Epidermal melanocyte (primary cell): ENCODE results near the gene TCERG1L.

ENCODE experiments used
- DNase-seq: peaks from one replicate; pipeline ENCODE4 v3.0.0; 2011; ENCODE audit warnings: low spot score; ENCODE audit not compliant: insufficient read length

TCERG1L gene

DNA sequence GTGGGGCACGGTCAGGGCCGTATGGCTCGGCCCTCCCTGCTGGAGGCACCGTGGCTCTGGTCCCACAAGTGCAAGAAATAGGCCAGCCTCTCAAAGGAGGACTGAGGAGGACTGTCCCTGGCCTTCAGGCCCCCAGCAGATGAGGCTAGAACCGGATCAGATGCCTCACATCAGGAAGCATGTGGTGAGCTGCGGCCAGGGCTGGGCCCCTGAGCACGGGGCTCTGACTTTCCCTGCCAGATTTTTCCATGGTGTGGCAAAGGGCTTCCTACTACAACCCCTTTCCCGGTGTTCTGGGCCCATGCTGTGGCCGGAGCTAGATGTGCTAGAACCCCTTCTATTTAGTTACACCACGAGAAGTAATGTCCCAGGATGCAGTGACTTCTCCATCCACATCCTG, 100.4 kb downstream of the TCERG1L start:
- no peak for DNase-seq

DNA sequence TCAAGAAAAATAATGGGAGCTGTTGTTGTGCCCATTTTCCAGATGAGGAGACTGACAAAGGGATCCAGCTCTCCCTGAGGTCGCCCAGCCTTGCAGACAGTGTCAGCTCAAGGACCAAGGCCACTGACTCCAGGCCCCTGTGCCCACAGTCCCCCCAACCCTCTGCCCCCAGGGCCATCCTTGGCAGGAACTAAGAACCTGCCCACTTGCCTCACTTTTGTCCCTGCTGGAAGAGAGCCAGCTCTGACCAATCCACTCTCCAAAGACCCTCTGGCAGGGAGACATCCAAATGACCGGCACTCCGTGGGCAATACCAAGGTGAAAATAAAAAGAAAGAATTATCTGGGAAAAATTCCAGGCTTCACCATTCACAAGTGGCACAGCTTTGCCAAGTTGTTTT, 101.3 kb downstream of the TCERG1L start:
- DNase-seq: no peak

DNA sequence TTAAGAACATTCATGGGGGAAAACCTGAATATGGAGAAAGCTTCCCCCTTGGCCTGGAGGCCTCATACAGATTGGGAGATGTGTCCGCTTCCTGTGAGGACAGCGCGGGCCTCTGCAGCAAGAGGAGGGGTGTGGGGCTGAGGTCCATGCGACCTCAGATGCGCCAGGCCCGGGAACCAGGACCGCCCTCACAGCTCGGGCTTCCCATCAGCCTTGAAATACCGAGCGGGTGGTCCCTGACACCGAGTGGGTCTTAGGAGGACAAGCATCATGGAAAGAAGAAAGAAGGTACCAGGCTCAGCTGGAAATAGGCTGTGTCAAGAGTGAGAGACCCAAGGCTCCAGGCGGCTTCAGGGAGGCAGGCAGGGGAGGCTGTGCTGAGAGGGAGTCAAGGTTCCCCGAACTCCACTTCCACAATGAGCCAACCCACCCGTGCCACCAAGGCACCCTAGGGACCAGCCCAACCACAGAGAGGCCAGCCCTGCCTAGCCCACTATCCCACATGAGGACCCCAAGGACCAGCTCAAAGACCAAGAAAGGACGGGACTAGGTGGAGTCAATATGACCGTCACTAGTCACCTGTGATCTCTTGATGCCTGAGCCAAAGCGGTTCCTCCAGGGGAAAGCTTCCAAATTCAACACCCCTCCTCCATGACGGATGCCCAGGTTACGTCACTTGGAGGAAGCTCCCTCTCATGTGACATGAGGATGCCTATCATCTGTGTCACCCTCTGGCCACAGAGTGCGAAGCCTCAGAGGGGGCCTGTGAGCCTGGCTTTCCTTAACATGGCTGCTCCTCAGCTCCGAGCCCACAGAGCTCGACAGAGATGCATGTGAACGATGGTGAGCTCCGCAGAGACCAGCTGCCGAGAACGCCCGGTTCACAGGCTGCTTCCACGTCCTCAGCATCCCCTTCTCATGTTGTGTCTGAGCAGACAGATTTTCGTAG, 103.7 kb downstream of the TCERG1L start:
- DNase-seq: no peak

DNA sequence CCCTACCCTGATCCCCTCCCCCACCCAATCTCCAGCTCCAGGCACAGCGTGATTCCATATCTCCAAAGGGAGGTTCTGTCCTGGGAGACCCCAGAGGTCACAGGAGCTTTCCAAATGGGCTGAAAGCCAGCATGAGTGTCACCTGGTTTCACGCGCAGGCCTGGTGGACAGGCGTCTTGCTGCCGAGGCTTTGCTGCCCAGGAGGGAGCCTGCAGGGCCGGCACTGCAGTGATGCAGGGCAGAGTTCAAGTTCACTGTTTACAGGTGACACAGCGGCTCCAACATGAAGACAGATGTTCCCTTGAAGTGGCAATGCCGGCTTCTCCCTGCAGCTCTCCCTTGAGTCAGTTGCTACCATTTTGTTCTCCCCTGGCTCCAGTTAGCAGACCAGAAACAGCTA, 104.3 kb downstream of the TCERG1L start:
- no peak for DNase-seq

DNA sequence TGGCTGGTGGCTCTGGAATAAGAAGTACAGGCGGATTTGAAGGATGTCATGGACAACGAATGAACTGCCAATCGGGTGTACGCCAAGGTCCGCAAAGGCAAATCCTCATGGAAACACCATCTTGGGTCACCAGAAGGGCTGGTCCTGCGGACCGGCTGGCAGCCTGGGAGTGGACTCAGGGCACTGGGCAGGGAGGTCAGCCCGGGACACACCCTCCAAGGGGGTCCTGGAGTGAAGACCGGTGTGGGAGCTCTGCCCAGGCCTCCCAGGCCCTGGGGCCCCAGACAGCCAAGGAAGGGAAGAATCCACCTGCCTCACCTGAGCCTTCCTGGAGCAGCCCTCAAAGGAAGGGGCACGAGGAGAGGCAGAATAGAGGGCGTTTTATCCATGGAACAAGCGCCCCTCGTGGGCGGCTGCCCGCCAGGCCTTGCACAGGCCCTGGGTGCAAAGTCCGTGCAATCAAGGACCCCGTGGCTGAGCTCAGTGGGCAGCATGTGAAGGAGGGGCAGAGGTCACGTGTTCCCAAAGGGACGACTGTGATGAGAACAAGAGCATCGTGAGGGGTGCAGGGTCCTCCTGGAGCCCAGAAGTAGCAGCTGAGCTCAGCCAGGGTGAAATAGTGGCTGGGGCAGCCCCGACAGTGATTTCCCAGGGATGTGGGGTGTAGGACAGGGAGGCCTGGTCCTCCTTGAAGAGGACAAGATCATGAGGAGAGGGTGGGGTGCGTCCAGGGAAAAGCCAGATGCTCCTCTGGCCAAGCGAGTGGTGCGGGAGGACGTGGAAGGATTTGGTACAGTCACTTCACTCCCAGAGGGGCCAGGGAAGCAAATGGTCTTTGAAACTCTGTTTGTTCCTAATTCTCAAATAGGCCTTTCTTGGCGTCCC, 105.2 kb downstream of the TCERG1L start:
- DNase-seq: no peak

DNA sequence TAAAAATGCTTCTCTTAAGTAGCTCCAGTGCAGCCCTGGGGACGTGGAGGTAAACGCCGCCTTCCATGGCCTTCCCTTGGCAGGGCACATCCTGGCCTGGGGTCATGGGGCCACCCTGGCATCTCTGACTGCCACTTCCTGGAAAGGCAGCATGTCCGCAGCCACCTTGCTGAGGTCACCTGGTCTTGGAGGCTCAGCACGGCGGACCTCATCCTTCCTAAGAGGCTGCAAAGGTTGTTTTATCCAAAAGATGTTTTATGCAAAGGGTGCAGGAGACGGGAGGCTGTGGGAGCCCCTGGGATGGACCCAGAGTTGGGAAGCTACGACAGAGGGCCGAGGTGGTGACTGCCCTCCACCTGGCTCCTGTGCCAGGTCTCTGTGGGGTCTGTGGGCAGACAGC, 106.0 kb downstream of the TCERG1L start:
- no peak for DNase-seq

DNA sequence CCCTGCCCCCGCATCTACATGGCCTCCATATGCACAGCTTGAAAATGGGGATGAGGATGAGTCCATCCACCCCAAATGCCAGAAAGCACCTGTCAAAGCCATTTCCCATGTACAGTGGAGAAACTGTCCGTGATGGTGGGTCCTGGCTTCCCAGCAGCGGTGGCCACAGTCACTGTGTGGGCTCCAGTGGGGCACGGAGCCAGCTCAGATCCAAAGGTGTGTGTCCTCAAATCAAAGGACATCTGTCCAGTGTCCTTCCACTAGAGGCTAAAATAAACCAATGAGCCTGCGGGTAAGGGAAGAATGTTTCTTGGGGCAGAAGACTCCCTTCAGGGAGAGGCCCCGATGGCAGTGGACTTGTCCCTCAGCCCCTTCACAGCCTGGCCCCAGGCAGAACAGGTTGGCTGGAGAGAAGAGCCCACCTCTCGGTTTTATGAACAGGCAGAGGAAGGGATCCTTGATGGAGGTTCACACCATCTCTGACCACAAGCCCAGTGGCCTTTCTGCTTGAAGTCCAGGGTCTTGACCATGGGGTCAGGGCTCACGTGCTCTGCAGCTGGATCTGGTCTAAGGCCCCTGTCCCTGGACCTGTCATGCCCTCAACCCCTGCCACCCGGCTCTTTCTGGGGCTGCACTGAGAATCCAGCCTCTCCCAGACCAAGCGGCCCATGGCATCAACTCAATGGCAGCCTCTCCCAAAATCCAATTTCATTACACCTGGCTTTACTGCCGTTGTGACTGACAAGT, 106.9 kb downstream of the TCERG1L start:
- no peak for DNase-seq

DNA sequence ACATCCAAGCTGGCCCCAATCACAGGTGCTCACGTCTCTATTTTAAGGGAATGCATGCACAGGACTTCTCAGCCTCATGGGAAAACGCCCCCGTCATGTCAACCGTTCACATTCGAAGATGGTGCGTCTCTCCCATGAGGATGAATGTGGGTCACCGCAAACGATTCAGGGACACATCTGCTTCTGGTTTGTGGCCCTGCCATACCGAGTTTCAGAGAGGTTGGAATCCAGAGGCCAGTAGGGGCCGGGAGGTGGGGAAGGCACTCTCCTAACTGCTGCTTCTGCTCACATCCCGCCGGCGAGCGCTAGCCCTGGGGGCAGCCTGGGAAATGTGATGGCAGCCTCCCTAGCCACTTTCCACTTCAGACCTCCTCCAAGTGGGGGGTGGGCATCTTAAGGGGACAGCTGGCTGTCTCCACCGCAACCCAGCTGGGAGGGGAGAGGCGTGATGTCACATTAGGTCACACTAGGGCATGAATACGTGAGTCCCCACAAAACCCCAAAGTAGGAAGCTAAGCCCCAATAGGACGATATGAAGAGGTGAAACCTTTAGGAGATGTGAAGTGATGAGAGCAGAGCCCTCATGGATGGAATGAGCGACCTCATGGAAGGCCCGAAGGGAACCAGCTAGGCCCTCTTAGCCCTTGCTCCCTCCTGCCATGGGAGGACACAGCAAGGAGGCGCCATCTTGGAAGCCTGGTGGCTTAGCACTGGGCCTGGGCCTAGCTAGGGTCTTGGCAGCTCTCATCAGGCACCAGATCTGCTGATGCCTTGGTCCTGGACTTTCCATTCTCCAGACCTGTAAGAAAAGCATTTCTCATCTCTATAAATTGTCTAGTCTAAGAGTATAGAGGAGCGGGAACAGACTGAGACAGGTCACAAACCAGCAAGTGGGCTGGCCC, 107.8 kb downstream of the TCERG1L start:
- DNase-seq: no peak

DNA sequence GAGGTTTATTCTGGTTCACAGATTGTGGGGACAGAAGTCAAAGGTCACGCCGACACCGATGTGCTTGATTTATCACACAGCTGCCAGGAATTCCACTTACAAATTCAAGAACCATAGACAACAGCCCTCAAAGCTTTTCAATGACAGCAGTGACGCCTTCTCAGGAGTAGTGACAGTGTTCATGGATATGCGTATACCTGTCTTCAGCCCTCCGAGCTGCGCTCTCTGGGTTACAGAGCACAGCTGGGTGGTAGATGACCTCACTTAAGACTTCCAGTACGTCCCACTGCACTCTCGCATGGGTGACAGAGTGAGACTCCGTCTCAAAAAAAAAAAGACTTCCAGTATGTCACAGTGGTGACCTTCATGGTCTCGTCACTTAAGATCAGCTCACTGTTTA, 108.5 kb downstream of the TCERG1L start:
- no peak for DNase-seq

DNA sequence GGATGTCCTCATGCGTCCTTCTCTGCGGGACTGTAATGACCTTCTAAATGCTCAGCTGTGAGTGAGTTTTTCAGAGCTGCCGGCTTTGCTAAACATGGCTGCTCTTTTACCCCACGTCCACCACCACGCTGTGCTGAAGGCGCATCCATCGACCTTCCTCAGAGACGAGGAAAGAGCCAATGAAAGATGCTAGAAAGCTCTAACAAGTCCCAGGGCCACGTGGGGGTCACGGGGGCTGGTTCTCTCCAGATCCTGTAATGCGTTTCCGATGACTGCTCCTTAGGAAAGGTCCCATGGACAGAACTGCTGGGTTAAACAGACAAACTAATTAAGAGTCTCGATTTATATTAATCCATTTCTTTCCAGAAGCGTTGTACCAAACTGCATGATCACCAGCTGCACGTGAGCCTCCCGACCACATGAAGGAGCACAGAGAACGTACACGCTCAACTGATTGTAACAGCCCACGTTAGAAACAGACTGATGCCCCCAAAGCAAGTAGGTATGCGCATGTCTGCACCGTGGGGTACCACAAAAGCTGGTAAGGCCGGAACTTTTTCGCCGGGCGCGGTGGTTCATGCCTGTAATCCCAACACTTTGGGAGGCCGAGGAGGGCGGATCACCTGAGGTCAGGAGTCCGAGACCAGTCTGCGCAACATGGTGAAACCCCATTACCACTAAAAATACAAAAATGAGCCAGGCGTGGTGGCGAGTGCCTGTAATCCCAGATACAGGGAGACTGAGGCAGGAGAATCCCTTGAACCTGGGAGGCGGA, 109.6 kb downstream of the TCERG1L start:
- DNase-seq: no peak

DNA sequence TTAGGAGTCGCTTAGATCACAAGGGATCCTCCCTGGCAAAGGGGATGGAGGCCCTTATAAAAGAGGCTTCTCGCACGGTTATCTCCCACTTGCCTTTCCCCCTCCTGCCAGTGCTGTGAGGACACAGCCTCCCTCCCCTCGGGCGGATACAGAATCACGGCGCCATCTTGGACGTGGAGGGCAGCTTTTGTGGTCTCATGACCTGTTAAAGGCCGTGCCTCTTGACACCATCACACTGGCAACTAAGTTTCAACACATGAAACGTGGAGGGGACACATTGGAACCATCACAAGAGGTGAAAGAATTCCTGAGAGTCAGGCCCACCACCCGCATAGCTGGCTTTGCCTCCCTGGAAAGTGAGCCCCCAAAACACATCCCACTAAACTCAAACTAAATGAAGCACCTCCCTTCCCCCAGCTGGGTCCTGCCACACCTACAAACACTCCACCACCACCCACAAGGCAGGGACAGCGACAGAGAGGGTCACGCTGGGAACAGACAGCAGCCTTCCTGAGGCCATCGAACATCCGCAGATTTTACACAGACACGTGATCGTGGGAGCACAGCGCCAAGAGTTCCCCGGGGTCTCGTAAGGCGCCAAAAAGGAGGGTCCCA, 110.6 kb downstream of the TCERG1L start:
- no peak for DNase-seq

DNA sequence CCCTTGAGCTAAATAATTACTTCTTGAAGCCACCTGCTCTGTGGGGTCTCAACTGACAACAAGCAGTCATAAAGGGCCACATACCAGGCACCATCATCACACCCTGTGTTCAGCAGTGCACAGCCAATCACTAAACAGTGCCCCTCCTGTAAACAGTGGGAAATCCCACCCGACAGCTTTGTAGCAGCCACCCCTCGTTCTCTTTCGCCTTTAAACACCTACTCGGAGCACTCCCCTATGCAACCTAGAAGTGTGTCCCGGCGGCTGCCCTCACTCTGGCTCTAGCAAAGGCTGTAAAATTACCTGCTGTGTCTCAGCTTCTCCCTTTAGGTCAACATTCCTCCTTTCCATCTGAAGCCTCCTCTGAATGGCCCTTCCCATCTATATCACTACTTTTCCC, 111.9 kb downstream of the TCERG1L start:
- no peak for DNase-seq

DNA sequence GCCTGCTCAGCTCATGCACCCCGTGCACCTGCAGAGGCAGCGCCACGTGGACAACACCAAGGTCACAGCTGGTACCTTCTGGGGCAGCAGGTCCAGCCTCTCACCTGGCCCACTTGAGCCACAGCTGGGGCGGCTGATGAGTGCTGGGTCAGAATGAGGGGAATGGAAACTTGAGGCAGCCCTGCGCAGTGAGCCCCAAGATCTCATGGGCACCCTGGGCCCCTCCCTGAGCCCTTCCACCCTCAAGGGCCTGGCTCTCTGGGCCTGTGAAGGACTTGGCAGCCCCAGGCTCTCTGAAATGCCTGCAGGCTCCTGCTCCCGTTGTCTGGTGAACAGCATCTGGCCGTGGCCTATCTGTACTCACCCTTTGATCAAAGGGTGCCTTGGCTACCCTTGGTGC, 112.7 kb downstream of the TCERG1L start:
- no peak for DNase-seq

DNA sequence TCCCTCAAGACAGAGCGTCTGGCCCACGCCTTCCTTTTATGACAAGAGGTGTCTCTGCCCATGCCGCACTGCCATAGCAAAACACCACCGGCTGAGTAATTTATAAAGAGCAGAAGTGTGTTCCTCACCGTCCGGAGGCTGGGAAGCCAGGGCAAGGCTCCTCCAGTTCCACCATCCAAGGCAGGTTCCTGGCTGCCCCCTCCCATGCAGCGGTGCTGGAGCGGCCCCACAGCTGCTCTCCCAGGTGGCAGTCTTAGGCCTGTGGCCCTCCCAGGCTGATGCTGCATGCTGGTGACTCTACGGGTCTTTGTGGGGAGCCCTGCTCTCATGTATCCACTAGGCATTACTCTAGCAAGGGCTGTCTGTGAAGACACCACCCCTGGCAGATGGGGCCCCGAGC, 113.1 kb downstream of the TCERG1L start:
- no peak for DNase-seq

DNA sequence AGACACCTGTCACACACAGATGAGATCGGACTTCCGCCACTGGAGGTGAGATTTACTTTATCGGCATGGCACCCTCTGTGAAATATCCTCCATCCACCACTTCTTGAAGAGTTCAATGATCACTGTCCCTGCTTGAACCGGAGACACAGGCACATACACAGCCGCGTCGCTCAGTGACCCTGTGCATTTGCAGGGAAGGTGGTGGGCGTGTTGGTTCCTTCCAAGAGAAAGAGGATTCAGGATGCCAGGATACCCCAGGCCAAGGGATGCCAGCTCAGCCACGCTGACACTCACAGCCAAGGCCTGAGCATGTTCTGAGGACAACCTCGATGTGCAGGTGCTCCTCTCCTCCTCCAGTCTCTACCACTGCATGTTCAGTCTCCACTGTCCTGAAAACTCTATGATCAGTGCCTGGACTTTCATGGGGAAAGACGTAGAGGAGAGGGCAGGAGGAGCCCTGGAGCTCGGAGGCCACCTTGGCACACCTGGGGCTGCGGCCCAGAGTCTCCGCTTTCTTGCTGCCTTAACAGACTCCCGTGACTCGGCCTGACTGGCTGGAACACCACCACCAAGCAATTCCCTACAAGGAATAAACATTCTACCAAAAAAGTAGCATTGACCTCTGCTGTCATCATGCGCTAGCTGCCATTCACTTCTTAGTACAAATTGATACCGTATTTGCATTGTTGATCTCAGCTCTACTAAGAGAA, 115.2 kb downstream of the TCERG1L start:
- DNase-seq: no peak

DNA sequence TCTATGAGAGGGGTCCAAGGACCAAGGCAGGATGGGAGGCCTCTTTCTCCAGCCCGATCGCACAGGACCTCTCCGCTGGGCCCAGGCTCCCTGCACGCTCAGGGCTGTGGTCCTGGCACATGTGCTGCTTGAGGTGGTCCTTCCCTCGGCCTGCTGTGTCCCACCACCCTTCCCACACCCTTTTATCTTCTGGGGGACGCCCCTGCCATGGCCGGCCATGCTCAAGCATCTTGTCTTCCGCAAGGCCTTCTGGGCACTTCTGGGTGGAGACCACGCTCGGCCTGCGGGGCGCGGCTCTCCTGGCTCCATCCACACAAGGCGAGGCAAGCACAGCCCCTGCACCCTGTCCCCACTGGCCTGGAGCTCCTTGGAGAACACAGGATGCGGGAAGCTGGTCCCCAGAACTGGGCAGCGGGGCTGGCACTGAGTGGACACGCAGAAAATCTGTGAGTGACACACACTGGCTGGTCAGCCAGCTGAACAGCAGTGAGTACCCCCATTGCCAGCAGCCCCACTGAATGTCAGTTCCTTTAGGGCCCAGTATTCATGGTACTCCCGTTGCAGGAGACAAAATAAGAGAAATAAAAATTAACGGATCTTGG, 115.9 kb downstream of the TCERG1L start:
- DNase-seq: no peak

DNA sequence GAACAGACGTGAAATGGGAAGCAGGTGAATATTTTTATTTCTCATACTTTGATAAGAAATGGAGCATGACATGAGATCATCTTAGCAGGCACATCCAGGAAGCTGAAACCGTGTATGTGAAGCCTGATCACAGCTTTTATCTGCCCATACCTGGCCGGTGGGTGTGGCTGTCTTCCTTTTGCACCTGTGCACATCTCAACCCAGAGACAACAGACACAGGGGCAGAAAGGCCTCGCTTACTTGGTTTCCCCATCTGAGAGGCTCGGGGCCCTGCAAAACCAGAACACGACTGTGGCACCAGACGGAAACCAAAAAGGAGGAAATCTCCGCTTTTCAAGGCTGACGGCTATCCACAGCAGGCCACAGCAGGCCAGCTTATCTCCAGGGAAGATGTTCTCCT, 116.4 kb downstream of the TCERG1L start:
- DNase-seq: no peak

DNA sequence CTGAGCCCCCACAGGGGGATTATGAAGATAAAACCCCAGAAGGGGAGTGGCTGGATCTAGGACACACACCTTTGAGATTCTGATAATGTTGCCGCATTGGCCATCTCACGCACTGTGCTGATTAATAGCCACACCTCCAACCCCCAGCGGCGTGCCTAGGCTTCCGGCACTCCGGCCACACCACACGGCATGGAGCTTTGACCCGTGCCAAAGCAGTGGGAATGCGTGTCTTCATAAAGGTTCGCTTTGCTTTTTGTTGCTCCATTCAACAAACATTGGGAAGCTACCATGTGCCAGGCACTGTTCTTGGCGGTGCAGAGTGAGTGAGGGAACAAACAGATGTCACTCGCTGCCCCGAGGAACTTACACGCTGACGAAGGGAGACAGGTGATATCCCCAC, 117.6 kb downstream of the TCERG1L start:
- no peak for DNase-seq
